DMS79 treated with DMSO at 0.1 percent for 48 hours (cell line): ENCODE results near the gene CFC1.
"Not testable (repeated sequence)": the region's sequence is repeated elsewhere in the genome, so short reads cannot be mapped to it uniquely, and the experiment has no call there.

Experiments
- DNase-seq: peaks from one replicate; lab custom pipeline; 2025; lab: John Stamatoyannopoulos, UW

Gene CFC1

GRCh38 chr2:130599393-130599792 is at the start of gene CFC1:
TSS of gene CFC1 (minus strand) at chr2:130599575. CDS start at chr2:130599287, 288 bp downstream.
- DNase-seq, result not testable (repeated sequence)

- not testable (repeated sequence) for DNase-seq
Measured at GRCh38 chr2:130641688-130642087, 42.3 kb upstream of the CFC1 start.

- DNase-seq, result not testable (repeated sequence)
Measured at GRCh38 chr2:130638973-130639372, 39.6 kb upstream of the CFC1 start.

DNA sequence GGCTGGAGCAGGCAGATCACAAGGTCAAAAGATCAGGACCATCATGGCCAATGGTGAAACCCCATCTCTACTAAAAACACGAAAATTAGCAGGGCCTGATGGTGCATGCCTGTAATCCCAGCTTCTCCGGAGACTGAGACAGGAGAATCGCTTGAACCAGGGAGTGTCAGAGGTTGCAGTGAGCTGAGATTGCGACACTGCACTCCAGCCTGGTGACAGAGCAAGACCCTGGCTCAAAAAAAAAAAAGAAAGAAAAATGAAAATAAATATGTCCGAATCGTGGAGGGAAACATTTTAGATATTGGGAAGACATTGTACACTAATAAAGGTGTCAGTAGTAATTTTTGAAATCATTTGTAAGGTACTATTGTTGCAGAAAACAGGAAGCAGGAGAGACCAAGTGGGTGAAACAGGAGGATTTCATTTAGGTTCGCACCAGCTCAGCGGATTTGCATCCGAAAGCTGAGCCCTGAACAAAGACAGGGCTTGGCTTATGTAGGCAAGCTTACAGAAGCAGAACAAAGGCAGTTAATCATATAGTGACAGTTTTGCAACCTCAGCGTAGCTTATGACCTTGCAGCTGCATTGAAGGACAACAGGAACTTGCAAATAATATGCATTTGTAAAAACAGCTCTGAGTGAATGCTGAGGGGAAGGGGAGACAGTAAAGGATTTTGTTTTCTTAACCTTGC is 29.6 kb upstream of the CFC1 start:
- not testable (repeated sequence) for DNase-seq

DNA sequence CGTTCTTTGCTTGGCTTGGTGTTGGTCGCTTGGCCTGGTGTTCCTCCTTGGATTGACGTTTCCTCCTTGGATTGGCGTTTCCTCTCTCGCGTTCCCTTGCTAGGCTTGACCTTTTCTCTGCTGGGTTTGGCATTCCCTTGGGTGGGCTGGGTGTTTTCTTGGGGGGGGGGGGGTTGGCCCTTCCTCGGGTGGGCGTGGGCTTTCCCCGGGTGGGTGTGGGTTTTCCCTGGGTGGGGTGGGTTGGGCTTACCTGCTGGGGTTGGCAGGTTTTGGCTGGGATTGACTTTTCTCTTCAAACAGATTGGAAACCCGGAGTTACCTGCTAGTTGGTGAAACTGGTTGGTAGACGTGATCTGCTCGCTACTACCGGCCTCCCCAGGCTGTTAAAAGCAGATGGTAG is 11.8 kb upstream of the CFC1 start, which contains the start of gene POTEJ:
POTEJ (plus strand) TSS at position 301 of the 400 bp plus-strand sequence; CDS start at position 394, 93 bp downstream.
- DNase-seq, result not testable (repeated sequence)

DNA sequence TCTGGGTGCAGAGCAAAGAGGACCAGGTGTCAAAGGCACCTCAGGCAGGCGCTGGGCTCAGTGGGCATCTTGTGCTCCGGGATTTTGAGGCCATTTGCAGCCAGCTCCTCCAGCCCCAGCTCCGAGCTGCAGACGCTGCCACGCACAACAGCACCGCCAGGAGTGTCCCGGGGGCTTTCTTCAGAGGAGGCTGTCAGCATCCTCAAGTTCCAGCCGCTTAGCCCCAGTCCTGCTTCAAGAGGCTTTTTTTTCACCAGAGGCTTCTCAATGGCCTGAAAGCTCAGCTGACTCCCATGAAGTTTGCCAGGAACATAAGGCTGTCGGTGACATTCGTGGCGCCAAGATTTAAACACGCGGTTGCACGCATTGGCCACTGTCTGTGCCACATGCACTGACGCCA is 11.1 kb upstream of the CFC1 start:
- not testable (repeated sequence) for DNase-seq

DNA sequence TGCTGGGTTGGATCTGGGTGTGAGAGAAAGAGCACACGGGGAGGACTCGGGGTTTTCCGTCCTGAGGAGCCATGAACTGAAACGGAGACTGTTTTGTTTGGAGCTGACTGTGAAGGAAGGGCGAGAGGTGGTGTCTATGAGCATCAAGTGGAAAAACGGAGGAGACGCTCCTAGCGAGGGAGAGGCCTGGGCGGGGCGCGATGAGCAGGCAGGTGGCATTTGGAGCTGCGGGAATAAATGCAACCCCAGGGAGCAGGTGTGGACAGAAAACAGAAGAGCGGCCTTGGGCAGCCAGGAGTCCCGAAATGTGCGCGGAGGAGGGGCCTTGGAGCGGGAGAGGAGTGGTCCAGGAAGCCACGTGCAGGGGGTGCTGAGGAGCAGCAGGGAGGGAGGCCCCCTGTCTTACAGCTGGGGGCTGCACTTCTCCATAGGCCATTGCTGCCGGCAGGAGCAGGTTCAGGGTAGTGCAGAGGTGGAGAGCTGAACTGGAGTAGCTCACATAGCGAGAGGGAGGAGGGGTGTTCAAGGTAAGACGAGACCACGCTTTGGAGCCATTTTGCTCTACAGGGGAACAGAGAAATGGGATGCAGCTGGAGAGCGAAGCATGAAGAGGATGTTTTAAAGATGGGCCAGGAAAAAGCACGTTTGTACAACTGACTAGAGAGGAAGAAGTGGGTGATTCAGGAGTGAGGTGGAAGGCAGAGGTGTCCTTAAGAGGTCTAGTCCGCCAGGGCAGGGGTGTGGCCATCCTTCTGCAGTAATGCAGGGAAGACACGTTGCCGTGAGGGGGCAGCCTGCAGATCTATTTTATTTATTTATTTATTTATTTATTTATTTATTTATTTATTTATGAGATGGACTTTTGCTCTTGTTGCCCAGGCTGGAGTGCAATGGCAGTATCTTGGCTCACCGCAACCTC is 9.9 kb upstream of the CFC1 start:
- DNase-seq, result not testable (repeated sequence)

GRCh38 chr2:130608276-130609001 is 9.1 kb upstream of the CFC1 start:
- not testable (repeated sequence) for DNase-seq

- not testable (repeated sequence) for DNase-seq
Measured at GRCh38 chr2:130601648-130602302, 2.4 kb upstream of the CFC1 start.

DNA sequence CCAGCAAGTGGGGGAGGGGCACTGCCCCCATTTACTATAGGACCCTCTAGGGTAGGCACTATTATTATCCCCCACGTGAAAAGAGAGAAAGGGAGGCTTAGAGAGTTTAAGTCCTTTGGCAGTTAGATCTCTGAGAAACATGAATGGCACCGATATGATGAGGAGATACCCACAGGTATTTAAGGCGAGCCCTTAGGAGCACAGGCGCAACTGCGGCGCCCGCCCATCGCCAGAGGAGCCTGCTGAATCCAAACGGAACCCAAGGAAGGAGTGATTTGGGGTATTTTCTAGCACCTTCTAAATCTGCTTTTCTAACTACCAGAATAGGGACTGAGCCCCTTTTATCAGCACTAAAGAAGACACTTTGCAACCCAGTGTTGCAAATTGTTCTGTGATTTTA is 551 bp upstream of the CFC1 start:
- not testable (repeated sequence) for DNase-seq

- DNase-seq, result not testable (repeated sequence)
Measured at GRCh38 chr2:130598463-130598862, 912 bp downstream of the CFC1 start.

DNA sequence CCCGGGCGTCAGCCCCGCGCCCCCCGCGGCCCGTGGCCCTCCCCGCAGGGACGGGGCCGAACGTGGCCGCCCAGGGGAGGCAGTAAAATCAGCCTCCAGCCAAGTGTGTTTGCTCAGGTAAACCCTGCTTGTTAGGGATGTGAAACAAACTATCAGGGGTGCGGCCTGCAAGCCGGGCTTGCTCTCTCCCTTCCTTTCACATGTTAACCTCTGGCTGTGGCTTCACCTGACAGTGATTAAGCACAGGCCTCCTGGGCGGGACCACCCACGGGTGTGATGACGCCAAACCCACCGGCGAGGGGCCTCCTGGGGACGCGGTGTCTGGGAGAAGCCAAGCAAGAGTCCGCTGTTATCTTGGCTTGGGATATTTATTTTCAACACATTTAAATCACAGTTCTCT is 1.4 kb downstream of the CFC1 start:
- DNase-seq, result not testable (repeated sequence)

DNA sequence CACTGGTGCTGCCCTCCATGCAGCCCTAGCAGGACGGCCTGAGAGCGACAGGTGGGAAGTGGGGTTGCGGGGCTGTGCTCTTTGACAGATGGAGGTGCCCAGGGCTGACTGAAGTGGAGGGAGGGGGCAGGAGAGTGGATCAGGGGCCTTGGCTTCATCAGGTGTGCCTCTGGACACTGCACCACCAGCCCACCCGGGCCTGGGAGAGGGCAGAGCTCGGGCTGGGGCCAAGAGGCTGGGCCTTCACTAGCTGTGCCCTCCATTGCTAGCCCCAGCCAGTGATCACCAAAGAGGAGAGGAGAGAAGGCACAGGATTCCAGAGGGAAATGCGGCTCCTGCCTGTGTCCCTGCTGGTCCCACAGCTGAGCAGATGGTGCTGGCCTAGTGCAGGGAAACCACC is 2.6 kb downstream of the CFC1 start:
- not testable (repeated sequence) for DNase-seq

DNA sequence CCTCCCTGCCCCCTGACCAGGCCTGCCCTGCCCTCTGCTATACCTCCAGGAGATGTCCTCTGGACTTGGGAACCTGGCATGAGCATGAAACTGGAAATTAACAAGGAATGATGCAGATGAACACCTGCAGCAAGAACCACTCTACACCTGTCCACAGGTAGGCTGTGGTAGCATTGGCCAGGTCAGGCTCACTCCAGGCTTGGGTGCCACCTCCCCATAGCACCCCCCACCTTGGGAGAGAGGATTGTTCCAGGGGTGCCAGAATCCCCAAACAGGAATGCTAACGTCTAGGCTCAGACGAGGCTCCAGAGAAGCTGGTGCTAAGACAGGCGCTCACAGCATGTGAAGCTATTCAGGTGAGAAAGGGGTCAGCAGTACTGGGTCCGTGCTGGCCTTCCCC is 5.4 kb downstream of the CFC1 start:
- not testable (repeated sequence) for DNase-seq

GRCh38 chr2:130592791-130593414 is 6.5 kb downstream of the CFC1 start:
- DNase-seq, result not testable (repeated sequence)

DNA sequence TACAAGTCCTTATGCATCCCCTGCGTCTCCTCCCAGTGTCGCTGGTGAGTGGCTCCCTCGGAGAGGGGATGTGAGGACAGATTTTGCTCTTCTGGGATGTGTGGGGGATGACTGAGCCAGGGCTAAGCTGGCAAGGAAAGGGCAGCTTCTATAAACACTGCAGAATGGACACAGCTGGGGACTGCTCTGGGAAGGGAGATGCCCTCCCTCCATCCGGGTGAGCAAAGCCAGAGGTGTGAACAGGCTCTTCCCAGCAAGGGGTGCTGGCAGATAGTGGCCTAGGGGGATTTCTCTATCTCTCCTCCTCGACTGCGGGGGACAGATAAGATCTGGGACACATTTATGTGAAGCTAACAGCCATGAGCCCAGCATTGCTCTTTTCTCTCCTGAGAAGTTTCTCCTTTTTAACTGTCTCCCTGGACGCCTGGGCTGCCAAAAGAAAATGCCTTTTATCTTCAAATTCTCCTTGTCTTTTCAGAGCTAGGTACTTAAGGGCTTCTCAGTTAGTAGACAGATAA is 8.5 kb downstream of the CFC1 start:
- DNase-seq, result not testable (repeated sequence)

DNA sequence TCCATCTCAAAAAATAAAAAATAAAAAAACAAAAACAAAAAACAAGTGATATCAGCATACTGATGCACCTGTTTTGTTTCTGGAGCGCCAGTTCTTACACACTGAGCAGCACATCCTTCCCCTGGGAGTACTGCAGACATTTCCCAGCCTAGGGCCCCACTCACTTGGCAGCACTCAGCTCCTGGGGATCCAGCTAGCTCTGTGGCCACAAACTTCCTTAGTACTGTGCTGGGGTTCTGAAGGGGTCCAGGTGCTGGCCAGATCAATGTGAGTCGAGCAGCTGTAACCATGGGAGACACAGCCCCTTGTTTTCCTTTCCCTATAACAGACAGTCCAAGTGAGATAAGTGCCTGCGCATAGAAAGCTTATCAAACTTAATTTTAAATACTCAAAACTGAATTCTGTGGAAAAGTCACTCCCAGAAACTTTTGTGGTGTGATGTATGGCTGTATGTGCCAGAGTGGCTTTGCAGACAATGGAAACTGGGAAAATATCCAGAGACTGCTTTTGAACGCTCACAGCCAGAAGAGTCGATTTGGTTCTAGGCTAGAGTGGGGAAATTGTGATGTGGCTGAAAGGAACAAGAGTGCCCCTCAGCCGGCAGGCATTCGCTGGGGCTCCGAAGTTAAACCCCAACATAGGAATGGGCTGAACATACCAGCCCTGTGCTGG is 9.1 kb downstream of the CFC1 start:
- not testable (repeated sequence) for DNase-seq

GRCh38 chr2:130588688-130589458 is 10.5 kb downstream of the CFC1 start:
- DNase-seq, result not testable (repeated sequence)

- DNase-seq, result not testable (repeated sequence)
Measured at GRCh38 chr2:130584726-130585125, 14.6 kb downstream of the CFC1 start.
